Activated CD8-positive, alpha-beta T cell treated with anti-CD3 and anti-CD28 coated beads, Interleukin-2, amount 10 ng/mL, durations not matched to agents 7 days and 5 days (primary cell): ENCODE data around the gene MYO1B. TPM values are rescaled to one million over a fixed set of nuclear protein-coding genes. Genes with fewer than 3 reads are reported as not detected.

ENCODE experiments used
- ATAC-seq: fragments of 150-1000 bp; cut with Tn5 transposase; one replicate; pipeline ENCODE4 v1.10.0; 2021; ENCODE audit warnings: moderate library complexity
- CTCF ChIA-PET: fragments of 350-600 bp; sonication (Branson Sonifier 250); formaldehyde crosslinking; loops from one replicate; lab custom pipeline; 2021; ENCODE audit warnings: antibody characterized with exemption; lab: Charles Lee
- POLR2A ChIA-PET: fragments of 350-600 bp; sonication (Branson Sonifier 250); formaldehyde crosslinking; loops from one replicate; lab custom pipeline; 2021; ENCODE audit warnings: antibody characterized with exemption; lab: Charles Lee
- DNase-seq: peaks from one replicate; pipeline ENCODE4 v3.0.0-alpha.2; 2020
- H3K27ac Mint-ChIP-seq: one replicate; pipeline ENCODE4 v1.8.0; 2021; ENCODE audit warnings: mild to moderate bottlenecking, mixed read lengths
- H3K27me3 Mint-ChIP-seq: one replicate; pipeline ENCODE4 v1.8.0; 2021; ENCODE audit warnings: low read depth, mixed read lengths
- H3K36me3 Mint-ChIP-seq: one replicate; pipeline ENCODE4 v1.8.0; 2021; ENCODE audit warnings: low read depth, mixed read lengths
- H3K4me1 Mint-ChIP-seq: one replicate; pipeline ENCODE4 v1.8.0; 2021; ENCODE audit warnings: low read depth, mixed read lengths
- H3K4me3 Mint-ChIP-seq: one replicate; pipeline ENCODE4 v1.8.0; 2021; ENCODE audit warnings: mild to moderate bottlenecking, mixed read lengths
- H3K9me3 Mint-ChIP-seq: one replicate; pipeline ENCODE4 v1.8.0; 2022; ENCODE audit warnings: mixed read lengths; ENCODE audit not compliant: insufficient read depth
- total RNA-seq, 2 experiments: library from RNA; stranded (reverse); gene quantifications; one replicate each; pipeline ENCODE4 v1.2.3, GENCODE V29; 2021

MYO1B gene
- total RNA-seq, 2 experiments from 2014 or later: 2.6 to 3.4 TPM

DNA sequence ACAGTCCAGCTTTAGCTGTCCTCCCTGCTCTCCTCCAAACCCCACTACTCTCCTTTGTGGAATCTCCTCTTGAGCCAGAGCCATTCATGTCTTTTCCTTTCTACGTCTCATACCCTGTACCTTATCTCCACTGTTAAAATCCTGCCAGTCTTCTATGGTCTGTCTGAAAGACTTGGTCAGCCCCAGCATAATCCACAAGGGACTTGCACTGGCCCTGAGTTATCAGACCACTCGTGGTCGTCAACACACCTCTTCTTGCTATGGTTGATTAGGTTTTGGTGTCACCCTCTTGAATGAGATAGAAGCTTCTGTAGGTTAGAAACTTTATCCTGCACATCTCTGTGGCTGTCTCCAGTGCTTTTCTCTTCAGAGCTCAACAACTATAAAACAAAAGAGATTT, 56.8 kb downstream of the MYO1B start:
- Mint-ChIP-seq H3K4me3 (no peak overlapping the region), H3K4me1 (no peaks in the 10 kb centered on the region), H3K27me3 (peaks cover 3% of the 10 kb centered on the region), H3K36me3 (no peaks in the 10 kb centered on the region), H3K9me3 (no peaks in the 10 kb centered on the region), H3K27ac (no peak overlapping the region)
- ATAC-seq: no peak
- ChIA-PET POLR2A (no interaction called here), CTCF (interaction anchor here (0.6 to 3.1 kb wide), 7 partner anchors 11 to 250 kb away, joined by 3 to 18 read pairs (median 3); no protein-coding TSS in a partner anchor)
- no peak for DNase-seq

DNA sequence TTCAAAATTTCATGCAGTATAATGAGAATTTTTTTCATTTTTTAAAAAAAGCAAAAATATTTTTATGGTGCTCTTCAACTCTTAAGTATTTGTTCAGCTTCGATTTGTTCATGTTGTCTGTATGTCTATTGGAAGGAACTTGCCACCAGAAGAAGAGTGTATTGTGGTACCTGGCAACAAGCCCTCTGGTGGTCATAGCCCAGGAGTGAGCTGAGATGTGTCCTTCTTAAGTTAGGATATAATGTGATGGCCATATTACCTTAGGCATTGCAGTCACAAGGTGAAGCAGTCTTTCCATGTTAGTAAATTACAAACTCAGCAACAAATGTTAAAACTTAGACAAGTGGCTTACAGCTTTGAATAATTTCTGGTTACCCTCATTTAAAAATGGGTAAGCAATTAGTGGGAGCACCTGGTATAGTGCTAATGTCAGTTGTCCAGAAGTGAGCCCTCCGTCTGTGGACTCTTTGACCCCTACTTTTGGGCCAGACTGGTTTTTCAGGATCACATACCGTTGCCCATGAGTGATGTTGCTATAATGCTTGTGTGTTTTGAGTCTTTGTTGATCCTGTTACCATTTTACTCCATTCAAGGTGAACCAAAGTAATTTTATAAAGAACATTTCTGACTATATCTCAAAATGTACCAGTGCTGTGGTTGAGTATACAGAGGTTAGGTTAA, 57.4 kb downstream of the MYO1B start:
- ChIA-PET CTCF (interaction anchor here (0.6 to 3.1 kb wide), 11 partner anchors 9 to 251 kb away, joined by 3 to 18 read pairs (median 3); no protein-coding TSS in a partner anchor), POLR2A (no interaction called here)
- H3K4me3 Mint-ChIP-seq: no peak overlapping the region
- no peaks in the 10 kb centered on the region for H3K36me3 Mint-ChIP-seq
- H3K27me3 Mint-ChIP-seq: peaks cover 3% of the 10 kb centered on the region
- no peak for DNase-seq
- no peaks in the 10 kb centered on the region for H3K9me3 Mint-ChIP-seq
- H3K4me1 Mint-ChIP-seq: no peaks in the 10 kb centered on the region
- ATAC-seq: no peak
- no peak overlapping the region for H3K27ac Mint-ChIP-seq

DNA sequence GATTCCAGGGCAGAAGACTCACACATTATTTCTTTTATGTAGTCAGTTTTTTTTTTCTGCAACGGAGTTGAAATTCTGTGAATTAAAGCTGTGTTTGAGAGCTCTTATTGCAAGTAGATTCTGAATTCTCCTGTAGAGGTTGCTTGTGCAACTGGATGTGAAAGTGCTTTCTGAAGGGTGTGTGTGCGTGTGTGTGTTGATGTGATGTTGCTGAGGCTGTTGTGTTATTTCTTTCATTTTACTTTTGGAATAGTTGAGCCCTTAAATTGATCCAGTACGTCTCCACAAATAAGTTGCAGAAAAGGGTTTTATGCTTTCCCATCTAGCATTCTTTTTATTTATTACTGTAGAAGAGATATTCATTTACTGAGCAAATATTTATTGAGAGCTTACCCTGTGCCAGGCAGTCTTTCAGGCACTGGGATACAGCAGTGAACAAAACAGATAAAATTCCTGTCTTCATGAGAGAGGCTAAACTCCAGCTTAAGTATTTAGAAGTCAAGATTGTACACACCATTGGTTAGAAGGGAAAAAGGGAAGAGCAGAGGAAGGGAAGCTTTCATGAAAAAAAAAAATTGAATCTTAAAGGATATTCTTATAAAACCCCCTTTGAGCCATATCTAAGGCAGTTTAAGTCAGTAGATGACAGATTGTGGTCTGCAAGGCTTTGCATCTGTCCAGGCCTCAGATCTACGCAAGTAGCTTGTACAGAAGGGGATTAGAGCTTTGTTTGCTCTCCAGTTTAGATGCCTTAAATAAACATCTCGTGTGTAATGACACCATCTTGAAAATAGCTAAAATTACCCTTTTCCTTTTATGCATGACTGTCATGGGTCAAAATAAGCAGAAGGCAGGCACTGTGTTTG, 58.2 kb downstream of the MYO1B start:
- H3K4me3 Mint-ChIP-seq: no peak overlapping the region
- H3K27me3 Mint-ChIP-seq: peaks cover 3% of the 10 kb centered on the region
- ATAC-seq: no peak
- no peak overlapping the region for H3K27ac Mint-ChIP-seq
- ChIA-PET POLR2A (no interaction called here), CTCF (interaction anchor here (0.7 to 3.1 kb wide), 11 partner anchors 8 to 252 kb away, joined by 3 to 18 read pairs (median 3); no protein-coding TSS in a partner anchor)
- no peaks in the 10 kb centered on the region for H3K36me3 Mint-ChIP-seq
- H3K9me3 Mint-ChIP-seq: no peaks in the 10 kb centered on the region
- DNase-seq: no peak
- no peaks in the 10 kb centered on the region for H3K4me1 Mint-ChIP-seq

GRCh38 chr2:191304939-191305875, 60.0 kb downstream of the MYO1B start:
- Mint-ChIP-seq H3K9me3 (no peaks in the 10 kb centered on the region), H3K36me3 (no peaks in the 10 kb centered on the region), H3K4me3 (no peak overlapping the region), H3K27ac (no peak overlapping the region), H3K27me3 (peaks cover 3% of the 10 kb centered on the region), H3K4me1 (no peaks in the 10 kb centered on the region)
- ATAC-seq: no peak
- no peak for DNase-seq
- ChIA-PET POLR2A (no interaction called here), CTCF (interaction anchor here (3.1 kb wide), 1 partner anchor 140 kb away, joined by 18 read pairs; no protein-coding TSS in a partner anchor)

- DNase-seq (no peak), ATAC-seq (no peak)
- Mint-ChIP-seq H3K4me1 (no peaks in the 10 kb centered on the region), H3K27ac (no peak overlapping the region), H3K36me3 (no peaks in the 10 kb centered on the region), H3K9me3 (no peaks in the 10 kb centered on the region), H3K4me3 (no peak overlapping the region), H3K27me3 (peaks cover 3% of the 10 kb centered on the region)
- POLR2A ChIA-PET: no interaction called here
- CTCF ChIA-PET: no interaction called here
Measured at GRCh38 chr2:191308026-191308425, 62.8 kb downstream of the MYO1B start.

DNA sequence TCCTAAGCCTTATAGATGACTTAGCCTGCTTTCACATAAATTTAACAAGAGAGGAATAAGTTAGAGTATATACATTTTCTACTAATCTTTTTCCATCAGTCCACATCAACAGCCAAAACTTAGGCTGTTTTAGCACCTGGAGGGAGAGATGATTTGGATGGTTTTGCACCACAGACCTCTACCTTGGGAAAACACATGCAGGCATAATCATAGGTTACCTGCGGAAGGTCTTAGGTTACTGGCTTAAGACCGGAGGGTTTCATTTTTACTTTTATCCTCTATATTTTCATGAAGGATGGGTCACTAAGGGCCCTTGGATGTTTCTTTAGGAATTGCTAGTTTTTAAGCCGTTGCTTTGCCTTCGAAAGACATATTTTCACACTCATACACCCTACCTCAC, 66.0 kb downstream of the MYO1B start:
- no peak for ATAC-seq
- Mint-ChIP-seq H3K4me1 (no peaks in the 10 kb centered on the region), H3K9me3 (no peaks in the 10 kb centered on the region), H3K27me3 (peaks cover 3% of the 10 kb centered on the region), H3K4me3 (no peak overlapping the region), H3K27ac (no peak overlapping the region), H3K36me3 (no peaks in the 10 kb centered on the region)
- POLR2A ChIA-PET: no interaction called here
- DNase-seq: no peak
- CTCF ChIA-PET: interaction anchor here (0.9 kb wide), 1 partner anchor 8 kb away, joined by 3 read pairs; no protein-coding TSS in a partner anchor

DNA sequence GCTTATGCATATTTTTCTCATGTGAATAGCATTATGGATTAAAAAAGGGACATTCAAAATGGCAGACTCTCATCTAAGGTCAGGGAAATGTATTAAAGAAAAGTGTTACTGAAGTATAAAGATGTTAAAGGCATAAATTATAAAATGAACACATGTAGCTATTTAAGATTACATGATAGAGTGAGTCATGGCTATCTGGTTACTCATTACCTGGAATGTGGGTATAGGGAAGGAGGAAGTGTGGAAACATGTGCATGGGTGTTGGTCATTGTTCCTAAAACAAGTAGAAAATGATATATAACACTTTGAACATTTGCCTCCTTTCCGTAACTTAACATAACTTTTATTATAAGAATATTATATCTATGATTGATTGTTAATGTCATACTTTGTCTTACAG, 66.4 kb downstream of the MYO1B start:
- Mint-ChIP-seq H3K4me1 (no peaks in the 10 kb centered on the region), H3K4me3 (no peak overlapping the region), H3K9me3 (no peaks in the 10 kb centered on the region), H3K27me3 (peaks cover 2% of the 10 kb centered on the region), H3K27ac (no peak overlapping the region), H3K36me3 (no peaks in the 10 kb centered on the region)
- ChIA-PET CTCF (interaction anchor here (0.9 kb wide), 1 partner anchor 8 kb away, joined by 3 read pairs; no protein-coding TSS in a partner anchor), POLR2A (no interaction called here)
- DNase-seq (no peak), ATAC-seq (no peak)

GRCh38 chr2:191312163-191312562, 67.0 kb downstream of the MYO1B start:
- H3K27ac Mint-ChIP-seq: no peak overlapping the region
- H3K4me1 Mint-ChIP-seq: no peaks in the 10 kb centered on the region
- H3K4me3 Mint-ChIP-seq: no peak overlapping the region
- ChIA-PET CTCF (no interaction called here), POLR2A (no interaction called here)
- DNase-seq: no peak
- peaks cover 2% of the 10 kb centered on the region for H3K27me3 Mint-ChIP-seq
- no peak for ATAC-seq
- no peaks in the 10 kb centered on the region for H3K9me3 Mint-ChIP-seq
- H3K36me3 Mint-ChIP-seq: no peaks in the 10 kb centered on the region

- POLR2A ChIA-PET: no interaction called here
- DNase-seq: no peak
- Mint-ChIP-seq H3K36me3 (no peaks in the 10 kb centered on the region), H3K9me3 (no peaks in the 10 kb centered on the region), H3K27me3 (peaks cover 2% of the 10 kb centered on the region), H3K4me1 (no peaks in the 10 kb centered on the region), H3K27ac (no peak overlapping the region), H3K4me3 (no peak overlapping the region)
- CTCF ChIA-PET: interaction anchor here (1.9 kb wide), 1 partner anchor 10 kb away, joined by 6 read pairs; no protein-coding TSS in a partner anchor
- no peak for ATAC-seq
Measured at GRCh38 chr2:191312662-191313061, 67.5 kb downstream of the MYO1B start.

GRCh38 chr2:191314697-191315364, 69.6 kb downstream of the MYO1B start:
- DNase-seq (no peak), ATAC-seq (no peak)
- H3K4me1 Mint-ChIP-seq: peaks cover 2% of the 10 kb centered on the region
- no peaks in the 10 kb centered on the region for H3K9me3 Mint-ChIP-seq
- no peak overlapping the region for H3K27ac Mint-ChIP-seq
- no peaks in the 10 kb centered on the region for H3K36me3 Mint-ChIP-seq
- CTCF ChIA-PET: interaction anchor here (0.9 to 1.2 kb wide), 2 partner anchors 11 to 13 kb away, joined by 3 read pairs; no protein-coding TSS in a partner anchor
- peaks cover 5% of the 10 kb centered on the region for H3K27me3 Mint-ChIP-seq
- POLR2A ChIA-PET: no interaction called here
- H3K4me3 Mint-ChIP-seq: no peak overlapping the region

- H3K27ac Mint-ChIP-seq: no peak overlapping the region
- DNase-seq (no peak), ATAC-seq (no peak)
- POLR2A ChIA-PET: no interaction called here
- H3K4me1 Mint-ChIP-seq: peaks cover 2% of the 10 kb centered on the region
- no peaks in the 10 kb centered on the region for H3K36me3 Mint-ChIP-seq
- no peaks in the 10 kb centered on the region for H3K9me3 Mint-ChIP-seq
- CTCF ChIA-PET: interaction anchor here (0.9 to 1.2 kb wide), 2 partner anchors 11 to 13 kb away, joined by 3 read pairs; no protein-coding TSS in a partner anchor
- H3K27me3 Mint-ChIP-seq: peaks cover 6% of the 10 kb centered on the region
- H3K4me3 Mint-ChIP-seq: no peak overlapping the region
Measured at GRCh38 chr2:191315365-191315752, 70.2 kb downstream of the MYO1B start.
